Uterus (tissue), 2 donors: Measurements from ENCODE around the gene SLC27A1.

ENCODE experiments used
- CTCF ChIP-seq, 4 experiments: fragments of 200-600 bp in 2 of 4; fragments of 450-650 bp in 2 of 4; sonication (generic) in 2 of 4; IDR thresholded peaks; one replicate each; pipeline ENCODE4 v1.5.1; 2016 to 2019; ENCODE audit warnings: antibody characterized with exemption in 4 of 4, mild to moderate bottlenecking in 2 of 4, moderate library complexity in 1 of 4
- POLR2A ChIP-seq, 2 donors: fragments of 450-650 bp; IDR thresholded peaks; one replicate each; pipeline ENCODE4 v1.6.1; 2016; ENCODE audit warnings: antibody characterized with exemption in 2 of 2, mild to moderate bottlenecking in 1 of 2, moderate library complexity in 1 of 2

- TF ChIP-seq CTCF (IDR thresholded peaks at IDR 0.05) (no peak), POLR2A (IDR thresholded peaks at IDR 0.05) (no peak)
Observed at GRCh38 chr19:17471410-17472125, 1.2 kb downstream of the SLC27A1 start.
